ENCODE results near the gene FITM2. TPM values are rescaled to one million over a fixed set of nuclear protein-coding genes. Genes with fewer than 3 reads are reported as not detected.

FITM2 gene
- total and polyA plus RNA-seq, 7 experiments from 2014 or later: 1.7 to 7.9 (median 3.8) TPM

DNA sequence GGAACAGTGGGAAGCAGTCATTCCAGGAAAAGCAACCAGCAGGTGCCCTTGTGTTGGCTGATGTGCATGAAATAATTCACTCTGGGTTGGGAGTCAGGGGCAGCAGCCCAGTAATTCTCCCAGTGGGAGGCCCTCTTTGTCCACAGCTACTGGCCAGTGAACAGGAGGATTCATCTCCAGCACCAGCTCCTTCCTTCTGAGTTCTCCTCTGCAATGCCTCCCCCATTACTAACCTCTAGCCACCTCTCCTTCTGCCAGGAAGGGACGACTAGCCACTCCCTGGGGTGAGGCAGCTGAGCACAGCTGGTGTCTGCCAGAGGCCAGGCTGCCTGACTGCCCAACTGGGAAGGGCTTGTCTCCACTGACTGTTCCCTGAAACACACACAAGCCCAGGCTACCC is 13.3 kb upstream of the FITM2 start:
- H3K27ac Mint-ChIP-seq: peak overlapping the region in 1 of 9 donors; percentile 70
- POLR2A ChIA-PET: no interaction called here
- no peaks in the 10 kb centered on the region for H3K36me3 ChIP-seq (ENCODE audit: control insufficient read depth in 2 of 3, insufficient read depth in 3 of 3, low read length in 3 of 3)
- H3K27me3 Mint-ChIP-seq: peaks cover 0 to 13% (median 4%) of the 10 kb centered on the region in 5 donors
- H3K4me1 Mint-ChIP-seq: peaks cover 0 to 5% (median 0%) of the 10 kb centered on the region in 7 donors
- no peak overlapping the region for H3K4me3 ChIP-seq (ENCODE audit: low read length)
- peak overlapping the region in 1 of 10 donors; percentile 29 for H3K4me3 Mint-ChIP-seq
- no peak overlapping the region for H3K27ac ChIP-seq (ENCODE audit: low read depth, low read length)
- intact Hi-C loops (cut with micrococcal nuclease): no loop called here
- H3K4me1 ChIP-seq (ENCODE audit: control insufficient read depth in 2 of 2, insufficient read depth in 2 of 2, low read length in 2 of 2): no peaks in the 10 kb centered on the region
- H3K9me3 ChIP-seq (ENCODE audit: control insufficient read depth in 2 of 3, low read length in 3 of 3): no peaks in the 10 kb centered on the region
- no peaks in the 10 kb centered on the region for H3K27me3 ChIP-seq (ENCODE audit: control insufficient read depth in 2 of 2, insufficient read depth in 2 of 2, low read length in 2 of 2)
- CTCF ChIA-PET: interaction anchor here (1.0 to 1.5 kb wide), 2 partner anchors 13 to 137 kb away, joined by 5 to 8 read pairs; partner anchors contain the start of gene FITM2
- H3K36me3 Mint-ChIP-seq: no peaks in the 10 kb centered on the region
- DNase-seq (no peak), ATAC-seq (no peak)
- no peaks in the 10 kb centered on the region for H3K9me3 Mint-ChIP-seq

DNA sequence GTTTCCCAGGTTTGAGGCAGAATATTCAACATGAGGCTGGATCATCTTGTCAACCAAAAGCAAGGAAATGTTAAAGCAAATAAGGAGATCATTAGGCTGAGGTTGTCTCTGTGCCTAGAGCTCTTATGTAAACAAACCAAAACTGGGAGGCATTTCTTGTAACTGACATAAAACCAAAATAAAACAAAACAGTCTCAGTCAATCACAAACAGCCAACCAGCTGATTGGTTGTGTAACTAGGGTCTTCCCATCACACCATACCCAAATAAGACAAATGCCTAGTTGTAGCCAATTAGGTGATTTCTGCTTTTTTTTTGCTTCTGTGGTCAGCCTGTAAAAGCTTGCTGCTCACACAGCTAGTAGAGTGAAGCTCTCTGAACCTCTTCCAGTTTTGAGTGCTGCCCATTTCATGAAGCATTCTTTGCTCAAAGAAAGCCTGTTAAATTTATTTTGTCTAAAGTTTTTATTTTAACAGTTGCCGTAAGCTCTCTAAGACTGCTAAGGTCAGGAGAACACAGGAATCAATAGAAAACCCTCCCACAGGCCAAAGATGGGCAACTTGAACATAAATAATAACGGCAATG is 8.9 kb upstream of the FITM2 start:
- Histone ChIP-seq H3K4me1 (ENCODE audit: control insufficient read depth in 2 of 2, insufficient read depth in 2 of 2, low read length in 2 of 2) (no peaks in the 10 kb centered on the region), H3K27ac (ENCODE audit: low read depth, low read length) (no peak overlapping the region), H3K4me3 (ENCODE audit: low read length) (no peak overlapping the region), H3K9me3 (ENCODE audit: control insufficient read depth in 2 of 3, low read length in 3 of 3) (no peaks in the 10 kb centered on the region), H3K36me3 (ENCODE audit: control insufficient read depth in 2 of 3, insufficient read depth in 3 of 3, low read length in 3 of 3) (no peaks in the 10 kb centered on the region), H3K27me3 (ENCODE audit: control insufficient read depth in 2 of 2, insufficient read depth in 2 of 2, low read length in 2 of 2) (no peaks in the 10 kb centered on the region)
- Mint-ChIP-seq H3K36me3 (no peaks in the 10 kb centered on the region), H3K9me3 (no peaks in the 10 kb centered on the region), H3K4me3 (no peak overlapping the region), H3K27ac (no peak overlapping the region), H3K27me3 (peaks cover 4 to 15% (median 7%) of the 10 kb centered on the region in 5 donors), H3K4me1 (no peaks in the 10 kb centered on the region)
- ATAC-seq (no peak), DNase-seq (no peak)
- intact Hi-C loops (cut with micrococcal nuclease): loop anchor here in 1 of 2 donors (10.0 kb wide), 1 partner anchor 415 kb away; no protein-coding TSS in a partner anchor
- ChIA-PET CTCF (interaction anchor here (0.6 to 1.4 kb wide), 3 partner anchors 9 to 290 kb away, joined by 3 to 7 read pairs (median 3); partner anchors contain the start of gene FITM2), POLR2A (interaction anchor here (0.7 kb wide), 1 partner anchor 213 kb away, joined by 5 read pairs; no protein-coding TSS in a partner anchor)

DNA sequence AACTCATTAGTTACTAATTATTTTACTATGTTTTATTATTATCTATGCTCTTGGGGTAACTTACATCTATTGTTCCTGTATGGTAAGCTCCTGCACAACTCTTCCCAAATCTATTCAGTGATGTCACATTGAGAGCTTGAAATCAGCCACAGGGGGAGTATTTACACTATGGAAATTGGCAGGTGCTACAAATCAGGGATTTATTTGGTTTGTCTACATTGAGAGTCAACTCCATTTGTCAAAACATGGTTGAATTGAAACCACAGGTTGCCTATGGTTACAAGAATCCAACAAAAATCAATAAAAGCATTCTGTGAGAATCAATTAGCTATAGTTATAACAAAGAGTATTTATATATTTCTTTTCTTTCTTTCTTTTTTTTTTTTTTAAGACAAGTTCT is 3.9 kb upstream of the FITM2 start:
- Mint-ChIP-seq H3K36me3 (peaks cover 0 to 6% (median 0%) of the 10 kb centered on the region in 5 donors), H3K27me3 (peaks cover 0 to 19% (median 7%) of the 10 kb centered on the region in 5 donors), H3K27ac (no peak overlapping the region), H3K4me1 (peaks cover 11 to 15% (median 13%) of the 10 kb centered on the region in 7 donors), H3K9me3 (peaks cover 0 to 6% (median 0%) of the 10 kb centered on the region in 11 donors), H3K4me3 (no peak overlapping the region)
- Histone ChIP-seq H3K9me3 (ENCODE audit: control insufficient read depth in 2 of 3, low read length in 3 of 3) (no peaks in the 10 kb centered on the region), H3K27me3 (ENCODE audit: control insufficient read depth in 2 of 2, insufficient read depth in 2 of 2, low read length in 2 of 2) (no peaks in the 10 kb centered on the region), H3K36me3 (ENCODE audit: control insufficient read depth in 2 of 3, insufficient read depth in 3 of 3, low read length in 3 of 3) (peaks cover 0 to 6% (median 0%) of the 10 kb centered on the region in 3 experiments), H3K4me3 (ENCODE audit: low read length) (no peak overlapping the region), H3K27ac (ENCODE audit: low read depth, low read length) (no peak overlapping the region), H3K4me1 (ENCODE audit: control insufficient read depth in 2 of 2, insufficient read depth in 2 of 2, low read length in 2 of 2) (peaks cover 7 to 12% of the 10 kb centered on the region in 2 donors)
- ATAC-seq (no peak), DNase-seq (no peak)
- intact Hi-C loops (cut with micrococcal nuclease): loop anchor here (5.0 to 10.0 kb wide), 8 partner anchors 72 to 858 kb away; partner anchors contain the start of genes SERINC3 (in 1 of the 2), SRSF6 (in 1 of the 2) and TTPAL (in 1 of the 2)
- ChIA-PET CTCF (interaction anchor here (0.6 to 9.7 kb wide), 2 partner anchors 99 to 290 kb away, joined by 3 to 365 read pairs; no protein-coding TSS in a partner anchor), POLR2A (interaction anchor here (0.8 to 1.5 kb wide), 3 partner anchors 98 to 104 kb away, joined by 4 to 6 read pairs (median 5); partner anchors contain the start of gene OSER1)

DNA sequence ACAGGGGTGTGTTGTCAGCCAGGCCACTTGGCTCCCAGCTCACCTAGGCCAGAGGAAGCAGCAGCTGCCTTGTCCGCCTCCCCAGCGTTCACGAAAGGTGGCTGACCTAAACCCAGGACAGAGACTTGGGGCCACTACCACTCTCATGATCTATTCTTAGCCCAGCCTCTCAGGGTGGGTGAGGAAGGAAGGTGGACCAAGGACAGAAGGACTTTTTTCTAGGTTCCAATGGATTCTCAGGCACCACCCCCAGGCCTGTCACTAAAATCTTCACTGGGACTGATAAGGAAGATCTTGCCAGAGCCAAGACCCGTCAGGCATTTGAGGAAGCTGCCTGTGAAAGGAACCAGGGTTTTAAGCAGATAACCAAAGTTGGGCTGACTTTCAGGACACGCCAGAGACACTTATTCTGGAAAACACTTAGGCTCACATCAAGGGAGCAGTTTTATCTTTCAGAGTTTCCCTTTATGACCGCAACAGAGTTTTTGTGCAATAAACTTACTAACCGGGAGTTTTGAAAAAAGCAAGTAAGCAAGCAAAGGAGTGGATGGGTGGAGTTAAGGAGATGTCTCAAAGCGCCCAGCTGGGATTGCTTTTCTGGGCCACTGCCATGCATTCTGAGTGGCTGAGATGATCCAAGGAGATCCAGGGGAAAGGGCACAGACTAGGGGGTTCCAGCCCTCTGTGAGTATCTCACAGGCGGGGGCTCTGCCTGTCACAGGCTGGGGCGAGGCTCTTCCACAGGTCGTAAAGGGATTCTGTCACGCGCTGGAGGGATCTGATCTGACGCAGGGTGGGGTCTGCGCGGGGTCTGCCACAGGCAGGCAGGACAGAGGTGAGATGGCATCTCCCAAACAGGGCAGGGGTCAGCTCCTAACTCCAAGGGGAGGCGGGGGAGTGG is 989 bp downstream of the FITM2 start:
- H3K9me3 ChIP-seq (ENCODE audit: control insufficient read depth in 2 of 3, low read length in 3 of 3): no peaks in the 10 kb centered on the region
- Mint-ChIP-seq H3K4me3 (peak overlapping the region; percentile 87 to 97 (median 95)), H3K9me3 (peaks cover 0 to 6% (median 0%) of the 10 kb centered on the region in 11 donors), H3K4me1 (peaks cover 17 to 35% (median 28%) of the 10 kb centered on the region in 7 donors), H3K27me3 (peaks cover 0 to 8% (median 0%) of the 10 kb centered on the region in 5 donors), H3K27ac (peak overlapping the region; percentile 76 to 98 (median 93)), H3K36me3 (peaks cover 2 to 10% (median 4%) of the 10 kb centered on the region in 5 donors)
- ChIA-PET POLR2A (interaction anchor here (0.7 to 6.5 kb wide), 8 partner anchors 10 to 301 kb away, joined by 3 to 165 read pairs (median 4); partner anchors contain the start of gene OSER1), CTCF (interaction anchor here (0.7 to 9.7 kb wide), 13 partner anchors 10 to 308 kb away, joined by 3 to 365 read pairs (median 5); partner anchors contain the start of genes GDAP1L1 and OSER1)
- DNase-seq (peak in 5 of 9 donors; percentile 3 to 25 (median 7)), ATAC-seq (no peak)
- H3K36me3 ChIP-seq (ENCODE audit: control insufficient read depth in 2 of 3, insufficient read depth in 3 of 3, low read length in 3 of 3): peaks cover 0 to 14% (median 0%) of the 10 kb centered on the region in 3 experiments
- no peaks in the 10 kb centered on the region for H3K27me3 ChIP-seq (ENCODE audit: control insufficient read depth in 2 of 2, insufficient read depth in 2 of 2, low read length in 2 of 2)
- H3K4me3 ChIP-seq (ENCODE audit: low read length): peak overlapping the region; percentile 98
- H3K4me1 ChIP-seq (ENCODE audit: control insufficient read depth in 2 of 2, insufficient read depth in 2 of 2, low read length in 2 of 2): peaks cover 12 to 18% of the 10 kb centered on the region in 2 donors
- intact Hi-C loops (cut with micrococcal nuclease): loop anchor here (2.0 to 10.0 kb wide), 10 partner anchors 77 to 853 kb away; partner anchors contain the start of genes IFT52 (in 1 of the 2), SERINC3 (in 1 of the 2), SRSF6 (in 1 of the 2) and TTPAL (in 1 of the 2)
- H3K27ac ChIP-seq (ENCODE audit: low read depth, low read length): peak overlapping the region; percentile 82

DNA sequence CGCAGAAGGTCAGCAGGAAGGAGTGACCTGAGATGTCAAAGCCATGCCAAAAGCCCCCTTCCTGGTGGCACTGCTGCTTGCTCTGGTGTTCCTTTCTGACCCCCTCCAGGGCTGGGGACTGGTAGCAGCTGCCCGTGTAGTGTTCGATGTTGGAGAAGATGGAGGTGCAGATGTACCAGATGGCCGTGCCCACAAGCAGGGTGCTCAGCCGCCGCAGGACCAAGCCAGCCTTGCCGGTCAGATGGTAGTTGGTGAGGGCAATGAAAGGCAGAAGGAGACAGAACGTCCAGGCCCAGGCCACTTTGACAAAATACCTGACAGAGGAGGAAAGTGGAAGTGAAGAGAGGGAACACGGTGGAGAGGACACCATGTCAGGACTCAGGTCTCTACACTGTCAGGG is 4.1 kb downstream of the FITM2 start:
- no peak overlapping the region for H3K27ac Mint-ChIP-seq
- CTCF ChIA-PET: interaction anchor here (9.7 kb wide), 1 partner anchor 91 kb away, joined by 365 read pairs; no protein-coding TSS in a partner anchor

DNA sequence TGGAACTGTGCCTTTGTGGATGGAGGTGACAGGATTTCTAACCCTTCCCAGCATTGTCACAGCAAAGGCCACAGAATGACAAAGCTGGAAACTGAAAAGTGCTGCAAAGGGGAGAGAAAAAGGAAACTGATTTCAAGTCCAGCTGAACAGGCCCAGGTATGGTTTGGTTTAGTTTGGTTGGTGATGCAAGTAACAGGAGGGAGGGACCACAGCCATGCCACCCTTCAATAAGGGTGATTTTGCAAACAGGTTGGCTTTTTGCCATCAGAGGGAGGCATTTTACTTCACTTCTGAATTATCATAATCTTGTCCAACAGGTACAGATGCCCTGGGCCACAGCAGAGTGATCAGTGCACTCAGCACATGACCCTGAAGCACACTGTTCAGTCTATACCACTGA is 6.6 kb downstream of the FITM2 start:
- H3K36me3 ChIP-seq (ENCODE audit: control insufficient read depth in 2 of 3, insufficient read depth in 3 of 3, low read length in 3 of 3): peaks cover 0 to 12% (median 0%) of the 10 kb centered on the region in 3 experiments
- Mint-ChIP-seq H3K27ac (no peak overlapping the region), H3K4me1 (peaks cover 2 to 29% (median 18%) of the 10 kb centered on the region in 7 donors), H3K36me3 (peaks cover 0 to 37% (median 16%) of the 10 kb centered on the region in 5 donors), H3K4me3 (peak overlapping the region in 1 of 10 donors; percentile 51), H3K27me3 (no peaks in the 10 kb centered on the region), H3K9me3 (no peaks in the 10 kb centered on the region)
- no peaks in the 10 kb centered on the region for H3K27me3 ChIP-seq (ENCODE audit: control insufficient read depth in 2 of 2, insufficient read depth in 2 of 2, low read length in 2 of 2)
- ChIA-PET CTCF (no interaction called here), POLR2A (interaction anchor here (0.7 kb wide), 1 partner anchor 786 kb away, joined by 3 read pairs; no protein-coding TSS in a partner anchor)
- H3K27ac ChIP-seq (ENCODE audit: low read depth, low read length): no peak overlapping the region
- DNase-seq (no peak), ATAC-seq (no peak)
- intact Hi-C loops (cut with micrococcal nuclease): no loop called here
- no peaks in the 10 kb centered on the region for H3K9me3 ChIP-seq (ENCODE audit: control insufficient read depth in 2 of 3, low read length in 3 of 3)
- peaks cover under 1 to 1% of the 10 kb centered on the region in 2 donors for H3K4me1 ChIP-seq (ENCODE audit: control insufficient read depth in 2 of 2, insufficient read depth in 2 of 2, low read length in 2 of 2)
- no peak overlapping the region for H3K4me3 ChIP-seq (ENCODE audit: low read length)

More for the DNA sequence above, 4.1 kb downstream of the FITM2 start:
- no peaks in the 10 kb centered on the region for H3K9me3 ChIP-seq (ENCODE audit: control insufficient read depth in 2 of 3, low read length in 3 of 3)
- H3K9me3 Mint-ChIP-seq: peaks cover 0 to 6% (median 0%) of the 10 kb centered on the region in 11 donors
- peaks cover 2 to 25% (median 9%) of the 10 kb centered on the region in 5 donors for H3K36me3 Mint-ChIP-seq
- no peaks in the 10 kb centered on the region for H3K27me3 ChIP-seq (ENCODE audit: control insufficient read depth in 2 of 2, insufficient read depth in 2 of 2, low read length in 2 of 2)
- no peak overlapping the region for H3K27ac ChIP-seq (ENCODE audit: low read depth, low read length)
- intact Hi-C loops (cut with micrococcal nuclease): no loop called here
- ATAC-seq (no peak), DNase-seq (no peak)
- peaks cover 12 to 18% of the 10 kb centered on the region in 2 donors for H3K4me1 ChIP-seq (ENCODE audit: control insufficient read depth in 2 of 2, insufficient read depth in 2 of 2, low read length in 2 of 2)
- H3K4me3 Mint-ChIP-seq: peak overlapping the region in 1 of 10 donors; percentile 54
- POLR2A ChIA-PET: no interaction called here
- H3K4me1 Mint-ChIP-seq: peaks cover 19 to 43% (median 30%) of the 10 kb centered on the region in 7 donors
- H3K27me3 Mint-ChIP-seq: peaks cover 0 to 5% (median 0%) of the 10 kb centered on the region in 5 donors
- peaks cover 0 to 18% (median 0%) of the 10 kb centered on the region in 3 experiments for H3K36me3 ChIP-seq (ENCODE audit: control insufficient read depth in 2 of 3, insufficient read depth in 3 of 3, low read length in 3 of 3)
- H3K4me3 ChIP-seq (ENCODE audit: low read length): no peak overlapping the region

All from naive thymus-derived CD4-positive, alpha-beta T cell (primary cell).